ENCODE measurements around the gene QRICH1.

The QRICH1 gene

DNA sequence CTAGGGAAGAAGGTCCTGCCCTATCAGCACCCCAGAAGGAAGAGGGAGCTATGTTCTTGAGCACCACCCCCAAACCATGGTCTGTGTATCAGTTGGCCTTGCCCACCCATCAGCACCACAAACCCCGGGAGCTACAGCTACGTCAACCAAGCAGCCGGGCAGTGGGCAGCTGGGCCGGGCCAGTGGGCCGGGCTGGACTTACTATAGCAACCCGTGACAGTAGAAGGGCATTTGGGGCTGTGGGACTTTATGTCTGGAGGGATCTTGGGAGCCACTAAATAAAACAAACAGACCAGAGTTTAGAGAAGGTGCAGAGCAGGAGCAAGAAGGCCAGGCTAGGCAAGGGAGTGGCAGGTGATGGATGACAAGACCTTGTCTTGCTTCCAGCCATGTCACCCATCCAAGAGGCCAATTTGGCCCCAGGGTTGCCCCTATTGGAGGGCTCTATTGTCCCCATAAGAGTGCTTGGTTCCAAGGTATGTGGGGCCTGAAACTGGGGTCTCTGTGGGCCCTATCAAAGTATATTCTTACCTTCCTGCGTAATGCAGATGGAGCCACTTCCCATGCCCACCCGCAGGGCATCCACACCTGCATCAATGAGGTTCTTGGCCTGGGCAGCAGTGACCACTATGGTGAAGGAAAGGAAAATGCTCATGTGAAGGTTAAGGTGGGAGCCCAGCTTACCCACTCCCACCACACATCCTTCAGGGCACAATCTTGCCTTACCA lies 67.9 kb downstream of the QRICH1 start:
- H3K4me3 Mint-ChIP-seq = no peak overlapping the region
- H3K9me3 Mint-ChIP-seq = no peaks in the 10 kb centered on the region
- H3K27me3 Mint-ChIP-seq = no peaks in the 10 kb centered on the region
- no peak for ATAC-seq (replicated peaks; ENCODE audit: extremely low read depth, poor library complexity, severe bottlenecking)
- H3K27ac Mint-ChIP-seq (ENCODE audit: low read depth) = no peak overlapping the region
- DNase-seq (ENCODE audit: low spot score in 2 of 2) = no peak
- peaks cover 39% of the 10 kb centered on the region for H3K4me1 Mint-ChIP-seq
- peaks cover 53% of the 10 kb centered on the region for H3K36me3 Mint-ChIP-seq (ENCODE audit: insufficient read depth)

DNA sequence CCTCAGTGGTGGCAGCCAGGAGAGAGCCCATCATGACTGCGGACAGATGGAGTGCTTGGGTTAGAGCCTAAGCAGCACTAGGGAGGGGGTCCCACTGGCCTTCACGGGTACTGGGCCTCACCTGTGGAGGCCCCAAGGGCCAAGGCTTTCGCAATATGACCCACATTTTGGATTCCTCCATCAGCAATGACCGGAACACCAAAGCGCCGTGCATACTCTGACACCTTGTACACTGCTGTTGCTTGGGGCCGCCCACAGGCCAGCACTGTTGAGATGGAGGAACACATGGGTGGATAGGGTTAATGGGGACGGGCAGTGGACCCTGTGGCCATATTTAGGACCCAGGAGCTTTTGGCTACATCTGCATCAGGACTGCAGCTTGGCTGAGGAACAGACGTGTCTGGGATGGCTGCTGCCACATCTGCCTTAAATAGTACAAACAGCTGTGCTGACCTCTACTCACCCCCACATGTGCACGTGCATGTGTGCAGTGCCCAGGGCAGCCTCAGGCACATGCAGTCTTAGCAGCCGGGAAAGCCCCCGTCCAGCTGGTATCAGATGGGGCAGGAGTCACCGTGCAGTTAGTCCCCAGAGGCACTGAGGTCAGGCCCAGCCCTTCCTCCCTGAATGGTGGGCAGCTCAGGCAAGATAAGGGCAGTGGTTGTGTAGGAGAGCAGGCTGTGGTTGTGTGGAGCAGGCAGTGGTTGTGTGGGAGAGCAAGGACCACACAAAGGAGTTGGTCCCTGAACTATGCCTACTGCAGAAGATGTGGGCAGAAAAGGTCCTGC lies 68.7 kb downstream of the QRICH1 start:
- ATAC-seq (replicated peaks; ENCODE audit: extremely low read depth, poor library complexity, severe bottlenecking) = no peak
- Mint-ChIP-seq H3K36me3 (ENCODE audit: insufficient read depth) (peaks cover 50% of the 10 kb centered on the region), H3K4me1 (peaks cover 44% of the 10 kb centered on the region), H3K27me3 (no peaks in the 10 kb centered on the region), H3K4me3 (no peak overlapping the region), H3K27ac (ENCODE audit: low read depth) (no peak overlapping the region), H3K9me3 (no peaks in the 10 kb centered on the region)
- no peak for DNase-seq (ENCODE audit: low spot score in 2 of 2)

- ATAC-seq (replicated peaks; ENCODE audit: extremely low read depth, poor library complexity, severe bottlenecking) (no peak), DNase-seq (ENCODE audit: low spot score in 2 of 2) (no peak)
- peaks cover 47% of the 10 kb centered on the region for H3K36me3 Mint-ChIP-seq (ENCODE audit: insufficient read depth)
- no peak overlapping the region for H3K27ac Mint-ChIP-seq (ENCODE audit: low read depth)
- H3K27me3 Mint-ChIP-seq = no peaks in the 10 kb centered on the region
- H3K4me1 Mint-ChIP-seq = peaks cover 44% of the 10 kb centered on the region
- no peaks in the 10 kb centered on the region for H3K9me3 Mint-ChIP-seq
- no peak overlapping the region for H3K4me3 Mint-ChIP-seq
Observed at GRCh38 chr3:49024449-49024848, 69.4 kb downstream of the QRICH1 start.

- Mint-ChIP-seq H3K9me3 (no peaks in the 10 kb centered on the region), H3K36me3 (ENCODE audit: insufficient read depth) (peaks cover 41% of the 10 kb centered on the region), H3K27me3 (no peaks in the 10 kb centered on the region), H3K27ac (ENCODE audit: low read depth) (no peak overlapping the region), H3K4me1 (peaks cover 39% of the 10 kb centered on the region), H3K4me3 (peak overlapping the region; percentile 98)
- no peak for DNase-seq (ENCODE audit: low spot score in 2 of 2)
- ATAC-seq (replicated peaks; ENCODE audit: extremely low read depth, poor library complexity, severe bottlenecking) = no peak
Observed at GRCh38 chr3:49023775-49024174, 70.1 kb downstream of the QRICH1 start.

DNA sequence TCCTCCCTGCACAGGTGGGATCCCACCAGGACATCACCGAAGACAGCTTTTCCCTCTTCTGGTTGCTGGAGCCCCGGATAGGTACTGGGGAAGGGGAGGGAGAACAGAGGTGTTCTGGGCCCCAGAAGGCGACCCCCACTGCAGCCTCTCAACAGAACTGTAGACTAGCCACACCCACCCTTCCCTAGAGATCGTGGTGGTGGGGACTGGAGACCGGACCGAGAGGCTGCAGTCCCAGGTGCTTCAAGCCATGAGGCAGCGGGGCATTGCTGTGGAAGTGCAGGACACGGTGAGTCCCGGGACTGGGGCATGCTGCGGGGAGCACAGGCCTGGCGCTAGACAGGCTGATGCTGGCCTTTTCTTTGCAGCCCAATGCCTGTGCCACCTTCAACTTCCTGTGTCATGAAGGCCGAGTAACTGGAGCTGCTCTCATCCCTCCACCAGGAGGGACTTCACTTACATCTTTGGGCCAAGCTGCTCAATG lies 71.1 kb downstream of the QRICH1 start:
- no peaks in the 10 kb centered on the region for H3K9me3 Mint-ChIP-seq
- peaks cover 35% of the 10 kb centered on the region for H3K4me1 Mint-ChIP-seq
- ATAC-seq (replicated peaks; ENCODE audit: extremely low read depth, poor library complexity, severe bottlenecking) (no peak), DNase-seq (ENCODE audit: low spot score in 2 of 2) (no peak)
- peaks cover 39% of the 10 kb centered on the region for H3K36me3 Mint-ChIP-seq (ENCODE audit: insufficient read depth)
- H3K4me3 Mint-ChIP-seq = peak overlapping the region; percentile 98
- peak overlapping the region; percentile 96 for H3K27ac Mint-ChIP-seq (ENCODE audit: low read depth)
- no peaks in the 10 kb centered on the region for H3K27me3 Mint-ChIP-seq

DNA sequence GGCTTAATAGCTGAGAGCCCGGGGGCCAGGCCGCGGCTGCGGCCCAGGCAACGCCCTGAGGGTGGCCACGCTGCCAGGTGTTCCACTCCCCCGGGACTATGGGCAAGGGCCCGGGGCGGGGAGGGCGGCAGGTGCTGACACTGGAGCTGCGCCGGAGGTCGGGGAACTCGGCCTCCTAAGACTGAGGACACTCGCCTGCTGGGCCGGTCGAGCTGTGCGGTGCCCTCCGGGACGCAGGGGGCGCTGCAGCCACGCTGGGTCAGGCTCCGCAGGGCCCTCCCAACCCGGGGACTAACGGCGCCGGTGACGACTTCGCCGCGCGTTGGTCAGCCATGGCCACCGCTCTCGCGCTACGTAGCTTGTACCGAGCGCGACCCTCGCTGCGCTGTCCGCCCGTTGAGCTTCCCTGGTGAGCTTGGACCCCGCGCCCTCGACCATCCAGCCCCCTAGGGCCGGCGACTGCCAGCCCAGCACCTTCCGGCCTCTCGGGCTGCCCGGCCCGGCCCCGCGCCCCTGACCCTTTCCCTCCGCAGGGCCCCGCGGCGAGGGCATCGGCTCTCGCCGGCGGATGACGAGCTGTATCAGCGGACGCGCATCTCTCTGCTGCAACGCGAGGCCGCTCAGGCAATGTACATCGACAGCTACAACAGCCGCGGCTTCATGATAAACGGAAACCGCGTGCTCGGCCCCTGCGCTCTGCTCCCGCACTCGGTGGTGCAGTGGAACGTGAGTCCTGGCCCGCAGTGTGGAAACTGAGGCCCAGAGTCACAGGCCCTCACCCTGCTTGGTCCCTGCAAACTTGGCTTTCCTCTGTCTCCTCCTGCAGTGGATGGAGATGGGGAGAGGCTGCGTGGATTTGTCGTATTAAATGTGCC lies 71.8 kb downstream of the QRICH1 start, which contains the start of gene NDUFAF3:
Gene NDUFAF3, plus strand, starts transcription at position 309 of the 875 bp plus-strand sequence. Its CDS starts 24 bp downstream, at position 333.
- Mint-ChIP-seq H3K4me1 (peaks cover 35% of the 10 kb centered on the region), H3K9me3 (no peaks in the 10 kb centered on the region), H3K36me3 (ENCODE audit: insufficient read depth) (peaks cover 40% of the 10 kb centered on the region), H3K27me3 (no peaks in the 10 kb centered on the region), H3K27ac (ENCODE audit: low read depth) (peak within 1 kb of the TSS; percentile 96), H3K4me3 (peak within 1 kb of the TSS; percentile 98)
- DNase-seq (ENCODE audit: low spot score in 2 of 2) (peak; percentile 89 to 92), ATAC-seq (replicated peaks; ENCODE audit: extremely low read depth, poor library complexity, severe bottlenecking) (peak; percentile 84)

DNA sequence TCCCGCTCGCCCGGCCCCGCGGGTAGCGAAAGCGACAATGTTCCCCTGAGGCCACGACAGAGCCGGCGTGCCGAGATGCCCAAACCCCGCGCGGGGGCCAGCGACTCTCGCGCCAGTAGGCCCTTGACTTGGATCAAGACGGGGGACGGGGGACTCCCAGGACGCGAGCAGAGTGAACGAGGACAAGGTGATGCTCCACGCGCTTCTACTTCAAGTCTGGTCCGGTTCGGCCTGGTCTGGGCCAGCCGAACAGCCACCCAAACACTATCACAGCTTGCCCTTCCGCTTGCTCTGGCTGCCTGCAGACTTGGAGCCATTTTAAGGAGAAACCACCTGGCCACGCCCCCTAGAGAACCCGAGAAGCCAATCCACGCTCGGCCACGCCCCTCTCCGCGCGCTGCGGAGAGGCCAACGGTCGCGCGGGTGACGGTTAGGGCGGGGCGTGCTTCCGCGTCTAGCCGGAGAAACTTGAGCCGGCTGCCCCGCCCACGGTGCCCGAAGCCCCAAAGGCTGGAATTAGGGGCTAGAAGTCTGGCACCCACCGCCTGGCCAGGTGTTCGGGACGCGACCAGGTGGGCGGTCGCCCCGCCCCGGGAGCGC lies 72.6 kb downstream of the QRICH1 start:
- ATAC-seq (replicated peaks; ENCODE audit: extremely low read depth, poor library complexity, severe bottlenecking) (peak; percentile 78), DNase-seq (ENCODE audit: low spot score in 2 of 2) (peak; percentile 95 to 97)
- H3K4me3 Mint-ChIP-seq = peak overlapping the region; percentile 98
- H3K27ac Mint-ChIP-seq (ENCODE audit: low read depth) = peak overlapping the region; percentile 96
- peaks cover 35% of the 10 kb centered on the region for H3K4me1 Mint-ChIP-seq
- peaks cover 45% of the 10 kb centered on the region for H3K36me3 Mint-ChIP-seq (ENCODE audit: insufficient read depth)
- H3K27me3 Mint-ChIP-seq = no peaks in the 10 kb centered on the region
- no peaks in the 10 kb centered on the region for H3K9me3 Mint-ChIP-seq

- Mint-ChIP-seq H3K4me1 (peaks cover 31% of the 10 kb centered on the region), H3K27ac (ENCODE audit: low read depth) (peak overlapping the region; percentile 96), H3K36me3 (ENCODE audit: insufficient read depth) (peaks cover 45% of the 10 kb centered on the region), H3K9me3 (no peaks in the 10 kb centered on the region), H3K27me3 (no peaks in the 10 kb centered on the region), H3K4me3 (peak overlapping the region; percentile 98)
- no peak for ATAC-seq (replicated peaks; ENCODE audit: extremely low read depth, poor library complexity, severe bottlenecking)
- no peak for DNase-seq (ENCODE audit: low spot score in 2 of 2)
Observed at GRCh38 chr3:49020330-49021212, 73.3 kb downstream of the QRICH1 start.

DNA sequence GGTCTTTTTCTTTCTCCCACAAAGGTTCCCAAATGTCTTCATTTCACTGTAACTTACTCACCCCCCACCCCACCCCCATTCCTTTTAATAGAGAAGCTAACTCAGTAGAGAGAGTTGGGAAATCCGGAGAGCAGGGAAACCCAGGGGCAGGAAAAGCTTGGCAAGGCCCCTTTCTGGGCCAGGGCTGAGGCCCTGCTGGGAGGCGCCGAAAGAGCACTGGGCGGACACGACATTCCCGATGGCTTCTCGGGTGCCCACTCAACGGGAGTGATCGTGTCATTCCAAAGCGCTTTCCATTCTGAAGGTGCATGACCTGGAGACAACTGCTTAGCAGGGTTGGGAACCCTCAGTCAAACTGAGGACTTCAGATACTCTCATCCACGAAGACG lies 73.9 kb downstream of the QRICH1 start:
- Mint-ChIP-seq H3K4me3 (peak overlapping the region; percentile 98), H3K9me3 (no peaks in the 10 kb centered on the region), H3K36me3 (ENCODE audit: insufficient read depth) (peaks cover 46% of the 10 kb centered on the region), H3K27me3 (no peaks in the 10 kb centered on the region), H3K4me1 (peaks cover 26% of the 10 kb centered on the region), H3K27ac (ENCODE audit: low read depth) (no peak overlapping the region)
- DNase-seq (ENCODE audit: low spot score in 2 of 2) = no peak
- ATAC-seq (replicated peaks; ENCODE audit: extremely low read depth, poor library complexity, severe bottlenecking) = no peak

DNA sequence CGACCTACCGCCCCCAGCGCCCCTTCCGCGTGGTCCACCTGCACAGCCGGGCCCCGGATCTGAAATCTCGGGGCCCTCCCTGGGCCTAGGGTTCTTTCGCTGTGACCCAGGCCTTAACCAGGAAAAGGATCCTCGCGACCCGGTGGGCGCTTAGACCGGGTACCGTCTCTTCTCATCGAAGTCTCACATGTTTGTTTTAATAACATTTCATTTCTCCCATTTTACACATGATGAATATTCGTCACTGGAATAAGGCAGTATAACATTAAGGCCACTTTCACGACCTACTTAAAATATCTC lies 75.2 kb downstream of the QRICH1 start:
- peaks cover 33% of the 10 kb centered on the region for H3K4me1 Mint-ChIP-seq
- H3K27me3 Mint-ChIP-seq = no peaks in the 10 kb centered on the region
- H3K4me3 Mint-ChIP-seq = peak overlapping the region; percentile 98
- ATAC-seq (replicated peaks; ENCODE audit: extremely low read depth, poor library complexity, severe bottlenecking) = no peak
- no peaks in the 10 kb centered on the region for H3K9me3 Mint-ChIP-seq
- H3K36me3 Mint-ChIP-seq (ENCODE audit: insufficient read depth) = peaks cover 36% of the 10 kb centered on the region
- H3K27ac Mint-ChIP-seq (ENCODE audit: low read depth) = peak overlapping the region; percentile 69
- DNase-seq (ENCODE audit: low spot score in 2 of 2) = no peak

GRCh38 chr3:49017971-49018706 lies 75.7 kb downstream of the QRICH1 start, which contains the start of gene DALRD3:
Gene DALRD3 (minus strand): TSS chr3:49018580. CDS start chr3:49018564, 16 bp downstream.
- Mint-ChIP-seq H3K36me3 (ENCODE audit: insufficient read depth) (peaks cover 33% of the 10 kb centered on the region), H3K9me3 (no peaks in the 10 kb centered on the region), H3K4me1 (peaks cover 35% of the 10 kb centered on the region), H3K4me3 (peak within 1 kb of the TSS; percentile 98), H3K27ac (ENCODE audit: low read depth) (peak within 1 kb of the TSS; percentile 69), H3K27me3 (no peaks in the 10 kb centered on the region)
- no peak for ATAC-seq (replicated peaks; ENCODE audit: extremely low read depth, poor library complexity, severe bottlenecking)
- peak; percentile 34 to 51 for DNase-seq (ENCODE audit: low spot score in 2 of 2)
